ENCODE results near the gene TUBG1. TPM values are rescaled to one million over a fixed set of nuclear protein-coding genes. Genes with fewer than 3 reads are reported as not detected.
A peak's percentile ranks its signal among the peaks of the same experiment; 100 is the strongest.

TUBG1 gene
- total and polyA plus RNA-seq, 9 of the 15 experiments (the other 6 are each of a cell fraction or from before 2014, with no cell fraction given), result 33.1 to 147 (median 66.0) TPM

GRCh38 chr17:42655528-42655927 lies 46.0 kb downstream of the TUBG1 start (continued):
- TF ChIP-seq MGA (IDR thresholded peaks at IDR 0.05) (peak; percentile 80), ZNF592 (IDR thresholded peaks at IDR 0.05) (peak; percentile 61), L3MBTL2 (IDR thresholded peaks at IDR 0.05) (peak; percentile 93)
